Measurements from ENCODE around the gene DHRSX.

- TF ChIP-seq MYNN (tag by site-specific recombination; IDR thresholded peaks at IDR 0.05; ENCODE audit: borderline replicate concordance) = no peak
- TF ChIP-seq REST (tag by site-specific recombination; IDR thresholded peaks at IDR 0.05) = no peak
- no peak for TF ChIP-seq CTCF (tag by site-specific recombination; IDR thresholded peaks at IDR 0.05)
- TF ChIP-seq ZNF362 (tag by site-specific recombination; IDR thresholded peaks at IDR 0.05) = no peak
- TF ChIP-seq ZBTB11 (tag by site-specific recombination; conservative IDR thresholded peaks at IDR 0.05; ENCODE audit: low read depth) = no peak
- no peak for TF ChIP-seq ZNF19 (tag by site-specific recombination; IDR thresholded peaks at IDR 0.05; ENCODE audit: low read depth)
- no peak for TF ChIP-seq ZBTB26 (tag by site-specific recombination; optimal IDR thresholded peaks at IDR 0.05)
- TF ChIP-seq ZNF558 (tag by site-specific recombination; IDR thresholded peaks at IDR 0.05) = no peak
- TF ChIP-seq PRDM4 (tag by site-specific recombination; IDR thresholded peaks at IDR 0.05) = no peak
- TF ChIP-seq ZNF175 (tag by site-specific recombination; IDR thresholded peaks at IDR 0.05) = no peak
- TF ChIP-seq TCF7L2 (IDR thresholded peaks at IDR 0.05; ENCODE audit: borderline replicate concordance, low read depth, low read length) = no peak
Measured at GRCh38 chrX:2176274-2176673, 324.5 kb downstream of the DHRSX start.

Data from HEK293 (cell line).